GM18502 (cell line): Measurements from ENCODE around the gene FEZ2.
"Not testable (repeated sequence)": the region's sequence is repeated elsewhere in the genome, so short reads cannot be mapped to it uniquely, and the experiment has no call there.

Experiments
- ATAC-seq: cut with Tn5 transposase; IDR thresholded peaks from one replicate; pipeline ENCODE4 v1.9.1; 2021; ENCODE audit warnings: mild to moderate bottlenecking; ENCODE audit not compliant: unreplicated experiment, poor library complexity

FEZ2 gene

GRCh38 chr2:36597532-36598377 lies at the start of gene FEZ2:
Gene FEZ2, minus strand, starts transcription at chr2:36598168. Its CDS starts 26 bp downstream, at chr2:36598142.
- peak; percentile 99 for ATAC-seq

- ATAC-seq, result no peak
Measured at GRCh38 chr2:36634981-36635597, 37.1 kb upstream of the FEZ2 start.

- peak; percentile 62 for ATAC-seq
Measured at GRCh38 chr2:36633470-36634092, 35.6 kb upstream of the FEZ2 start.

GRCh38 chr2:36626756-36627155 lies 28.8 kb upstream of the FEZ2 start:
- ATAC-seq, result no peak

GRCh38 chr2:36626071-36626470 lies 28.1 kb upstream of the FEZ2 start:
- ATAC-seq, result no peak

- no peak for ATAC-seq
Measured at GRCh38 chr2:36625304-36625703, 27.3 kb upstream of the FEZ2 start.

- no peak for ATAC-seq
Measured at GRCh38 chr2:36620321-36620720, 22.4 kb upstream of the FEZ2 start.

GRCh38 chr2:36618381-36618780 lies 20.4 kb upstream of the FEZ2 start:
- peak; percentile 100 for ATAC-seq

GRCh38 chr2:36616947-36617346 lies 19.0 kb upstream of the FEZ2 start:
- no peak for ATAC-seq

- ATAC-seq, result no peak
Measured at GRCh38 chr2:36615222-36615621, 17.3 kb upstream of the FEZ2 start.

GRCh38 chr2:36613801-36614200 lies 15.8 kb upstream of the FEZ2 start:
- no peak for ATAC-seq

GRCh38 chr2:36611316-36611990 lies 13.5 kb upstream of the FEZ2 start:
- ATAC-seq, result no peak

GRCh38 chr2:36609507-36609906 lies 11.5 kb upstream of the FEZ2 start:
- no peak for ATAC-seq

- no peak for ATAC-seq
Measured at GRCh38 chr2:36607947-36608346, 10.0 kb upstream of the FEZ2 start.

- ATAC-seq, result no peak
Measured at GRCh38 chr2:36606925-36607324, 9.0 kb upstream of the FEZ2 start.

- ATAC-seq, result no peak
Measured at GRCh38 chr2:36605273-36605672, 7.3 kb upstream of the FEZ2 start.

- ATAC-seq, result not testable (repeated sequence)
Measured at GRCh38 chr2:36603629-36604028, 5.7 kb upstream of the FEZ2 start.

- no peak for ATAC-seq
Measured at GRCh38 chr2:36597003-36597531, 901 bp downstream of the FEZ2 start.

- ATAC-seq, result no peak
Measured at GRCh38 chr2:36596397-36596796, 1.6 kb downstream of the FEZ2 start.

- ATAC-seq, result no peak
Measured at GRCh38 chr2:36594849-36595248, 3.1 kb downstream of the FEZ2 start.

GRCh38 chr2:36589230-36589630 lies 8.7 kb downstream of the FEZ2 start:
- ATAC-seq, result no peak
